SHP77 (cell line): Measurements from ENCODE around the gene KIAA0753.
"Not testable (repeated sequence)": the region's sequence is repeated elsewhere in the genome, so short reads cannot be mapped to it uniquely, and the experiment has no call there.

Experiments used
- DNase-seq, 2 experiments: peaks; one replicate each; lab custom pipeline; 2025; lab: John Stamatoyannopoulos, UW

The KIAA0753 gene

GRCh38 chr17:6668727-6669425 is 28.4 kb upstream of the KIAA0753 start:
- no peak for DNase-seq

- DNase-seq, result no peak
Observed at GRCh38 chr17:6668219-6668618, 27.7 kb upstream of the KIAA0753 start.

DNA sequence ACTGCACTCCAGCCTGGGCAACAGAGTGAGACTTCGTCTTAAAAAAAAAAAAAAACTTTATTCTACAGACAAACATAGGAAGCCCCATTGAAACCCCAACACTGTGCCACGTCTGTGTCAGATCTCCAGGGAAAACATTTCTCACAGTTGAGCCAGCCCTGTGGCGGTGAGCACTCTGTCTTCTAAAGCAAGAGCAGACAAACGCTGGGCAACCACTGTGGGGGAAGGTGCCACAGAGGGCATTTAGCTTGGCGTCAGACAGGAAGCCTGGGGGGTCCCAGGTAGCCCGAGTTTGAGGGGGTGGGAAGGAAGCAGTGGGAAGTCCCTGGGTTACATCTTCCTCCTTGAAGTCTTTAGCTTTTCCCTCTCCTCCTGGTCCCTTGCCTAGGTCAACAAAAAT is 27.0 kb upstream of the KIAA0753 start:
- DNase-seq, result no peak

DNA sequence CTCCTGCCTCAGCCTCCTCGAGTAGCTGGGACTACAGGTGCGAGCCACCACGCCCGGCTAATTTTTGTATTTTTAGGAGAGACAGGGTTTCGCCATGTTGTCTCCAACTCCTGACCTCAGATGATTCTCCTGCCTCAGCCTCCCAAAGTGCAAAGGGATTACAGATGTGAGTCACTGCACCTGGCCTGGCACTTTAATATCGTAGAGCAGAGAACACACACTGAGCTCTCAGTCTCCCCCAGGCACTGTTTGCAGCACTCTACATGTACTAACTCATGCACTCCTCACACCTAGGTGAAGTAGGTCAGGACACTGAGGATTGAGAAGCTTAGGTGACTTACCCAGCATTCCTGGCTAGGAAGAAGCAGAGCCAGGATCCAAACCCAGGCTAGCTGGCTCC is 26.0 kb upstream of the KIAA0753 start:
- no peak for DNase-seq

GRCh38 chr17:6666077-6666521 is 25.6 kb upstream of the KIAA0753 start:
- DNase-seq, result peak; percentile 67 to 78

- DNase-seq, result not testable (repeated sequence)
Observed at GRCh38 chr17:6663200-6663599, 22.7 kb upstream of the KIAA0753 start.

DNA sequence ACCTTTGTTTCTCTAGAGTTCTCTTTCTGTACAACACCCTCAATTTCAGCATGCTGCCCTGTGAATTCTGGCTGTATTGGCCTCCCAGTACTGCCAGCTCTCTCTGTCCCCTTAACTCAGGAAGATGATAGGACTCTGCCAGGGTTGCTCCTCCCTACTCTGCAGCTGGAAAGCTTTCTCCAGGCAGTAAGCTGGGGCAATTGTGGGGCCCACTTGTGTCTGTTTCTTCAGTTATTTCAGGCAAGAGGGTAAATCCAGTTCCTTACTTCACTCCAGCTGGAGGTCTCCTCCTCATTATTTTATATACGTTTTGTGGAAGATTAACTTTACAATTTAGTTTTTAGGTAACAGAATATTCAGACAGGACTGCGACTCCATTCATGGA is 20.9 kb upstream of the KIAA0753 start:
- DNase-seq, result no peak

- no peak for DNase-seq
Observed at GRCh38 chr17:6660805-6661463, 20.4 kb upstream of the KIAA0753 start.

DNA sequence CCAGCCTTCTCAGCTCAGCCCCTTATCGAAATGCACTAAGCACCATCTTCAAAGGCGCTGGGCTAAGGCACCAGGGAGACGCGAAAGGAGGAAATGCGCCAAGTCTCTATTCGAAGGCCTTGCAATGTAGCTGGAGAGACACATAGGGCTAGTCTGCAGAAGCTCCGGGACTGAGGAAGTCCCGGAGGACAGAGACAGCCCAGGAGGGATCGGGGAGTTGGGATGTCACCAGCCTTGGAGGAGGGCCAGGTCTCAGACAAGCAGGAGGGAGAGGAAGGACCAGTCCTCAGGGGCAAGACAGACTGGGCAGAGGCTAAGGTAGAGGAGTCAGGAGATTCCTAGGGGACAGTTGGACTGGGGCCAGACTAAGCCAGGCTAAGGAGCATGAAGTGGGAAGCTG is 19.6 kb upstream of the KIAA0753 start:
- no peak for DNase-seq

DNA sequence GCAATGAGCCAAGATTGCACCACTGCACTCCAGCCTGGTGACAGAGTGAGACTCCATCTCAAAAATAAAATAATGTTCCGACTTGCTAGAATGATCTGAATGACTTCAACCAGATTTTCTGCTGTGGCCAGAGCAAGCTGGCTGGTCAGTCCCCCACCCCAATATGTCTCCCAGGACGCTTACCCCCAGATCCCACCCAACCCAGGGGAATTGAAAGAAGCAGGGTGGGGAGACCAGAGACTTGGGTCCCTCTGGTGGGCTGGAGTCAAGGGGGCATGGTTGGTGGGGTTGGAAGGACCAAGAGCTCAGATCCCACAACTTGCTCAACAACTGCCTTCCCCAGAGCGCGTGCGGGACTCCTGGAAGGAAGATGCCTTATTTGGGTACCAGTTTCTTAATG is 17.9 kb upstream of the KIAA0753 start:
- DNase-seq, result not testable (repeated sequence)

DNA sequence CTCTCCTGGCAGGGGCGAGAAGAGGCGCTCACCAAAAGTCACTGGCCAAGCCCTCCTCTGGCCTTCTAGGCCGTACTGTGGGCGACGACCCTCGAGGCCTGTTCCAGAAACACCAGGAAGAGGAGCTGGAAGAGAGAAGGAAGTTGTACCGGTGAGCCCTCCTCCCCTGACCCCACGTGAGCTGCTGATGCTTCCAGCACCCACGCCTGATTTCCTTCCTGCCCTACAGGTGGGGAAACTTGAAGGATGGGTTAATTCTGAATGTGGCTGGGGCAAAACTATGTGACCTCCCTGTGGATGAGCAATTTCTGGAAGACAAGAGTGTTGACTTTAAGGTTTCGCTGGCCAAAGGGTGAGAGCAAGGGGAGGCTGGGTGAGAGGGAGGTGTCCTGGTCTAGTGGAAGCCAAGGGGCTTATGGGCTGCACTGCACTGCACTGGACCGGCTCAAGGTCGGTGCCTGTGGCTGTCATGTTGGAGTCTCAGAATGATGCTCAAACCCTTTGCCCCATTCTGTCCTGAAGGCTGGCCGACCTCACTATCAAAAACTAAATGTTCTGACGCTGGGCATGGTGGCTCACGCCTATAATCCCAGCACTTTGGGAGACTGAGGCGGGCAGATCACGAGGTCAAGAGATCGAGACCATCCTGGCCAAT is 17.2 kb upstream of the KIAA0753 start:
- DNase-seq, result no peak

GRCh38 chr17:6656797-6657632 is 16.5 kb upstream of the KIAA0753 start:
- peak in 1 of 2 experiments; percentile 13 for DNase-seq

- not testable (repeated sequence) for DNase-seq
Observed at GRCh38 chr17:6655732-6656361, 15.3 kb upstream of the KIAA0753 start.

DNA sequence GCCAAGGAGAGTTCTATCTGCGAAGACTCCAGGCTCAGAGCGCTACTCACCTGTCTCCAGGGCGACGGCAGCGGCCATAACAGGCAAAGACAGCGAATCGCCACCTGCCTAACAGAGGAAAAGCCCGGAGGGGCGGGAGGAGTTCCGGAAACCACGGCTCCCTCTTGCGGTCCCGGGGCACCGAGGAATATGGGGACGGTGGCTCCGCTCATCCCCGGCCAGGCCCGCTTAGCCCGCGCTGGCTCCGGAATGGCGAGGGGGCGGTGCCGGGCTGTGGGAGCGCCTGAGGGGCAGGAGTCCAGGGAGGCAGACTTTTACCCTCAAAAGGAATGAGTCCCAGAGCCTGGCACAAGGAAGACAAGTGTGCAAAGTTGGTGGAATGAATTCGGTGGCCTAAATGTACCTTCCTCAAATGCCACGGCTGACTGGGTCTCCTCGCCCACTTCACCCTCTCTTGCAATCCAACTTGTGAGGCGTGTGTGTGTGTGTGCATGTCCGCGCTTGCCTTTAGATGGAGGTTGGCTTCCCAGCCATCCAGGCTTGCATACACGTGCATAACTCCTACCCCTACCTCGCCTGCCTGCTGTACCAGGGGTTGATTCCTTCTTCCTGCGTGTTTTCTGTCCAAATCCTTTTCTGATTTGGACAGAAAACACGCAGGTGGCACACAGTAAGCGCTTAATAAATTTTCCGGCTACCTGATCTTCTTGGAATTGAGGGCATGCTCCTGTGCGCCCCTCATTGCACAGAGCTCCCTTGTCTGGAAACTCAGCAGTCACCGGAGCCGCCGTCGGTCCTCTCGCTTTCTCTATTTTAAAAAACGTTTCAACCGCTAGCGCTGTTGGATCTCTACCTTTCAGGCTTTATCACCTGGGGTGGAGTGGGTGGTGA is 14.6 kb upstream of the KIAA0753 start:
- DNase-seq, result no peak

DNA sequence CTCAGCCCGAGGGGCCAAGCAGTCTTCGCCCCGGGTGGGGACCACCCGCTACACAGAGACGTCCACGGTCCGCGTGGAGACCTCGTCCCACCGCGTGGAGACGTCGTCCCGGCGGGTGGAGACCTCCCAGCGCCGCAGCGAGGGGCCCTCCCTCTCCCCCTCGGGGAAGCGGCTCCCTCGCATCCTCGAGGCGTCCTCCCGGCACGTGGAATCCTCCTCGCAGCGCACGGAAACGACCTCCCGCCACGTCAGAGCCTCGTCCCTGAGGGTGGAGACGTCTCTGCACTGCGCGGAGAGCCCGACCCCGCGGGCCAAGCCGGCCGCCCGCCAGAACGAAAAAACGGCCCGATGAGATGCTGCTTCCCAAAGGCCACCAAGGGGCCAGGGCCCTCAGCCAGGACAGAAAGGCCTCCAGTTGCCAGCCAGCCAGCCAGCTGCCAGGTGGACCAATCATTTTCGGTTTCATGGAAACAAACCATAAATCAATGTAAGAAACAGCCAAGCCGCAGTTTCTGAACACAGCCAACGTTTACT is 11.5 kb upstream of the KIAA0753 start:
- DNase-seq, result peak; percentile 41 to 64

DNA sequence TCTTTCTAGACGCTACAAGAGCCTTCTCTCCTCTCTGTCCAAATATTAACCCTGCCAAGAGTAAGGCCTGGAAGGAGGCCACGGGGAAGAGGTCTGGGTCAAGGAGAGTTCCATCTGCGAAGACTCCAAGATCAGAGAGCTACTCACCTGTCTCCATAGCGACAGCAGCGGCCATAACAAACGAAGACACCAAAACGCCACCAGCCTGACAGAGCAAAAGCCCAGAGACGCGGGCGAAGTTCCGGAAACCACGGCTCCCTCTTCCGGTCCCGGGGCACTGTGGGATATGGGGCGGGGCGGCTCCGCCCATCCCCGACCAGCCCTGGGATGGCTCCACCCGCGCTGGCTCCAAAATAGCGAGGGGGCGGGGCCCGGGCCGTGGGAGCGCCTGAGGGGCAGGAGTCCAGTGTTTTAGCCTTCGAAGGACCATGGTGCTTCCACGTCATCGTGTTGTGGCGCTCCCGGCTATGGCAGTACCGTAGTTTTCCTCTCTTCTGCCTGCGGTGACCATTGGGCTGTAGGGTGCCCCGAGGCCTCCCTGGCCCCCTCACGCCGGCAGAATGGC is 10.9 kb upstream of the KIAA0753 start, which contains the start of the genes C17orf100 and MED31:
TSS of gene C17orf100 (plus strand) at position 409 of the 565 bp plus-strand sequence. CDS start at position 561, 152 bp downstream.
TSS of gene MED31 (minus strand) at position 252 of the 565 bp plus-strand sequence. CDS start at position 175, 77 bp downstream.
- peak; percentile 96 for DNase-seq

- peak in 1 of 2 experiments; percentile 18 for DNase-seq
Observed at GRCh38 chr17:6648181-6648580, 7.7 kb upstream of the KIAA0753 start.

DNA sequence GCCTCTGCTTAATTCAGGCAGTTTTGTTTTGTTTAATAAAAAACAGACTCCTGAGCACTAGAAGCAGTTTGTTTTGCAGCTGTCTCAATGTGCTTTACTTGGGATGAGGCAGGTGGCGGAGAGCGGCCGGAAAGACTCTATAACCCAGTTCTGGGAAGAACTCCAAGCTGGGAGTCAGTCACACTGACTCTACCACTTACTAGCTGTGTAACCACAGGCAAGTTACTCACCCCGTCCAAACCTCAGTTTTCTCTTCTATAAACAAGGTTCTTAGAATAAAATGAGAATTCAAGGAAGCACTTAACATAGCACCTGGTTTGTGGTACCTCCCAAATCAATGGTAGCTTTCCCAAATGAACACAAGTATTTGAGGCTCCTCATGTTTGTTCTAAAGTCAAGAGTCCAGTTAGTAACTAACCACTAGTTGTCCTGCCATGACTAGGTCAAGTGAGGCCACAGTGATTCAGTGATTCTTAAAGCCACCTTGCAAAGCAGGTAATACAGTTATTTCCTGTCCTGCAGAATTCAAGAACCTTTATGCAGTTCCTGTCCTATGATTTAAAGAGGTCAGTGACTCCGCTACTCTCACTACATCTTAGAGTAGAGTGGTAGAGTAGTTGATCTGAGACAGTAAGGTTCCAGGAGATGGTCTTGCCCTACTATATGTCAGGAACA is 3.1 kb upstream of the KIAA0753 start:
- no peak for DNase-seq

DNA sequence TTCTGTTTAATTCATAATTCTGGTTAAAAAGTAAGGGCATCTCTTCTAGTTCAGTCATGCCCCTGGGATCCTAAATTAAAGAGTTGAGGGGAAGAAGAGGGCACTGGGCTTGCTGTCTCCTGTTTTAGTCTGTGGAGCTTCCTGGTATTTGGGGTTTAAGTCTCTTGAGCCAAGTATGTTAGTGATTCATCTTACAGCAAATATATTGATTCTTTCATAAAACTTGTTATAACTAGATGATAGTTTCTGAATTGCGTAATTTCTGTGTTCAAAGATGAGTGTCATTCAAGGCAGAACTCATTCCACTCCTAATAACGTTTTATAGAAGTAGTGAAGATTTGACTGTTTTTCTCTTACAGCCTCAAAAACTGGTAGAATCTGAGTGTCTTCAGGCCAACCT is 2.1 kb upstream of the KIAA0753 start:
- no peak for DNase-seq
